Colonic mucosa (tissue), 4 donors: Measurements from ENCODE around the gene SPSB1. TPM values are rescaled to one million over a fixed set of nuclear protein-coding genes. Genes with fewer than 3 reads are reported as not detected.
"Not testable (repeated sequence)": the region's sequence is repeated elsewhere in the genome, so short reads cannot be mapped to it uniquely, and the experiment has no call there.

ENCODE experiments used
- DNase-seq: peaks from one replicate; pipeline ENCODE4 v3.0.0-alpha.2; 2020
- H3K27ac ChIP-seq: fragments of 200-600 bp; one replicate; pipeline ENCODE4 v1.8.0; 2021
- H3K27me3 ChIP-seq: fragments of 200-600 bp; one replicate; pipeline ENCODE4 v1.8.0; 2021
- H3K36me3 ChIP-seq: fragments of 200-600 bp; one replicate; pipeline ENCODE4 v1.8.0; 2021
- H3K4me1 ChIP-seq: fragments of 200-600 bp; one replicate; pipeline ENCODE4 v1.8.0; 2021; ENCODE audit warnings: mild to moderate bottlenecking
- H3K4me3 ChIP-seq: fragments of 200-600 bp; one replicate; pipeline ENCODE4 v1.8.0; 2021
- H3K9ac ChIP-seq, 2 donors: one replicate each; pipeline ENCODE4 v1.7.0; 2013; ENCODE audit warnings: control low read depth in 2 of 2, low read depth in 2 of 2, low read length in 2 of 2
- H3K9me3 ChIP-seq: fragments of 200-600 bp; one replicate; pipeline ENCODE4 v1.8.0; 2021
- CTCF ChIP-seq: fragments of 200-600 bp; IDR thresholded peaks from one replicate; pipeline ENCODE4 v1.8.0; 2022; ENCODE audit warnings: antibody characterized with exemption, mild to moderate bottlenecking
- intact Hi-C: fragments of 100-400 bp; cut with DNase I; formaldehyde crosslinking; loops from one replicate; pipeline ENCODE4 v1.14.1; 2022
- total RNA-seq, 2 donors: library from RNA; stranded (reverse); fragmentation: NEBNext Ultra II Directional in 1 of 2; extraction: Animal tissue kit (Norgen Biotek cat#: 25700) in 1 of 2; gene quantifications; one replicate each; pipeline ENCODE4 v1.2.1, GENCODE V29; 2021
- donor health status: healthy.
- donor health status: DM: no; HTN: no; CAD: no.
- donor health status: DM: no; HTN: no; CAD: no.

Gene SPSB1
- total RNA-seq, 2 donors from 2014 or later = 14.9 to 28.7 TPM

GRCh38 chr1:9382643-9383491, 90.2 kb downstream of the SPSB1 start:
- TF ChIP-seq CTCF = no peak
- Histone ChIP-seq H3K9me3 (no peaks in the 10 kb centered on the region), H3K27ac (no peak overlapping the region), H3K36me3 (no peaks in the 10 kb centered on the region), H3K27me3 (no peaks in the 10 kb centered on the region), H3K4me1 (no peaks in the 10 kb centered on the region), H3K9ac (no peak overlapping the region), H3K4me3 (no peak overlapping the region)
- intact Hi-C loops = no loop called here
- DNase-seq = no peak

- Histone ChIP-seq H3K9me3 (no peaks in the 10 kb centered on the region), H3K4me1 (no peaks in the 10 kb centered on the region), H3K9ac (no peak overlapping the region), H3K27ac (no peak overlapping the region), H3K36me3 (no peaks in the 10 kb centered on the region), H3K4me3 (no peak overlapping the region), H3K27me3 (no peaks in the 10 kb centered on the region)
- intact Hi-C loops = no loop called here
- no peak for TF ChIP-seq CTCF
- DNase-seq = no peak
Measured at GRCh38 chr1:9384128-9384527, 91.4 kb downstream of the SPSB1 start.

GRCh38 chr1:9384751-9385245, 92.1 kb downstream of the SPSB1 start:
- no peak for TF ChIP-seq CTCF
- H3K9ac ChIP-seq = no peak overlapping the region
- H3K4me3 ChIP-seq = no peak overlapping the region
- H3K9me3 ChIP-seq = no peaks in the 10 kb centered on the region
- H3K36me3 ChIP-seq = no peaks in the 10 kb centered on the region
- peak overlapping the region; percentile 28 for H3K27ac ChIP-seq
- intact Hi-C loops = no loop called here
- H3K4me1 ChIP-seq = no peaks in the 10 kb centered on the region
- H3K27me3 ChIP-seq = no peaks in the 10 kb centered on the region
- no peak for DNase-seq

- H3K4me3 ChIP-seq, H3K9me3 ChIP-seq, intact Hi-C loops, H3K27me3 ChIP-seq, H3K4me1 ChIP-seq, H3K9ac ChIP-seq, H3K36me3 ChIP-seq: not testable (repeated sequence)
- peak overlapping the region; percentile 28 for H3K27ac ChIP-seq
- peak; percentile 69 for DNase-seq
Measured at GRCh38 chr1:9385392-9385791, 92.7 kb downstream of the SPSB1 start.

- TF ChIP-seq CTCF = no peak
- H3K27me3 ChIP-seq = no peaks in the 10 kb centered on the region
- H3K36me3 ChIP-seq = no peaks in the 10 kb centered on the region
- no peak for DNase-seq
- H3K9me3 ChIP-seq = no peaks in the 10 kb centered on the region
- intact Hi-C loops = no loop called here
- no peak overlapping the region for H3K9ac ChIP-seq
- peak overlapping the region; percentile 28 for H3K27ac ChIP-seq
- no peaks in the 10 kb centered on the region for H3K4me1 ChIP-seq
- no peak overlapping the region for H3K4me3 ChIP-seq
Measured at GRCh38 chr1:9385801-9386573, 93.3 kb downstream of the SPSB1 start.
